ENCODE measurements around the gene LTBP3. TPM values are rescaled to one million over a fixed set of nuclear protein-coding genes. Genes with fewer than 3 reads are reported as not detected.
A peak's percentile ranks its signal among the peaks of the same experiment; 100 is the strongest.

The LTBP3 gene
- total and polyA plus RNA-seq, 2 of the 13 experiments (the other 11 are each of a cell fraction or from before 2014, with no cell fraction given), result 12.2 to 68.1 TPM

DNA sequence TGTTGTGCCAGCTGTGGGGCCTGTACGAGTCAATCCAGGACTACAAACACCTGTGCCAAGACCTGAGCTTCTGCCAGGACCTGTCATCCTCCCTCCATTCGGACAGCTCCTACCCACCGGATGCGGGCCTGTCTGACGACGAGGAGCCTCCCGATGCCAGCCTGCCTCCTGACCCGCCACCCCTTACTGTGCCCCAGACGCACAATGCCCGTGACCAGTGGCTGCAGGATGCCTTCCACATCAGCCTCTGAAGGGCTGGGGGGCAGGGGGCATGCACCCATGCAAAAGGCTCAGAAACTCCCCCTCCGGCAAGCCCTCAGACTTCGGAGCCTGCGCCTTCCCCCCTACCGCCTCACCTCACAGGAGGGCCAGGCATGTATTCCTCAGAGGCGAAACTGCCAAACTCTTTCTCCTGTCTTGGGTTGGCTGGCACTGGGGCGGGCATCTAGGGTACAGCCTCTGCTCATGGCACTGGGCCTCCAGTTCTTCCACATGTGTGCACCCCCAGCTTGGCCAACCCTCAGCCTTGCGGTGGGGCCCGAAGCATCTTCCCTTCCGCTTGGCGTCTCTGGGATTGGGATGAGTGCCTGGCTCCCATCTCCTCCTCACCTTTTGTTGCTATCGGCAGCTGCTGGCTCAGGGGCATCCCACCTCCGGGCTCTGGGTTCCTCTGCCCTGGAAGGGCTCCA, 15.4 kb upstream of the LTBP3 start:
- Histone ChIP-seq H3K27ac (ENCODE audit: extremely low read length, insufficient read depth, low read length) (no peak overlapping the region), H2AFZ (ENCODE audit: low read length) (no peak overlapping the region), H3K4me2 (ENCODE audit: low read depth, low read length) (no peak overlapping the region), H4K20me1 (ENCODE audit: insufficient read depth, low read length) (no peaks in the 10 kb centered on the region; the same call in 1 of the 2 replicates), H3K9me3 (ENCODE audit: low read length) (no peaks in the 10 kb centered on the region), H3K27me3 (ENCODE audit: control insufficient read depth in 1 of 2, insufficient read depth in 2 of 2, low read length in 2 of 2) (no peaks in the 10 kb centered on the region; a peak in 1 of 5 replicates), H3K9ac (ENCODE audit: insufficient read depth, low read depth, low read length) (no peak overlapping the region), H3K4me1 (ENCODE audit: insufficient read depth, low read length) (peaks cover 63% of the 10 kb centered on the region), H3K36me3 (replicated peaks in 1 of 2; ENCODE audit: control insufficient read depth in 1 of 2, insufficient read depth in 2 of 2, low read length in 2 of 2) (peaks cover 3 to 5% of the 10 kb centered on the region in 2 experiments; a peak in 2 of 5 replicates), H3K4me3 (replicated peaks in 1 of 3; ENCODE audit: insufficient read depth in 1 of 3, low read depth in 2 of 3, low read length in 3 of 3) (peak overlapping the region in 1 of 3 experiments; percentile 77; a peak in 1 of 6 replicates), H3K79me2 (ENCODE audit: insufficient read depth, low read length) (peaks cover 25% of the 10 kb centered on the region)
- POLR2A ChIA-PET, result interaction anchor here (1.8 kb wide), 1 partner anchor 13 kb away, joined by 8 read pairs; no protein-coding TSS in a partner anchor
- ATAC-seq, result no peak
- intact Hi-C loops (cut with micrococcal nuclease; ENCODE audit: unreplicated experiment) (no loop called here), in situ Hi-C loops (cut with HindIII; ENCODE audit: extremely low pct_ligation_motif_present, low pct_unique_long_range_greater_than_20kb) (no loop called here)
- 96% methylated on average over 19 of the region's 22 CpGs for WGBS (ENCODE audit: low lambda C conversion rate)
- no peak for DNase-seq (ENCODE audit: low spot score)
- CTCF ChIA-PET (ENCODE audit: low intra/inter-chr PET ratio, low total read pairs), result interaction anchor here (1.8 kb wide), 1 partner anchor 15 kb away, joined by 16 read pairs; no protein-coding TSS in a partner anchor
- FAIRE-seq, result no peak
- no TSS peak for BruUV-seq (replicated peaks)
- no peak for TF ChIP-seq ZNF17 (CRISPR knock-in tag; IDR thresholded peaks at IDR 0.05)
- TF ChIP-seq, protein P1, sequence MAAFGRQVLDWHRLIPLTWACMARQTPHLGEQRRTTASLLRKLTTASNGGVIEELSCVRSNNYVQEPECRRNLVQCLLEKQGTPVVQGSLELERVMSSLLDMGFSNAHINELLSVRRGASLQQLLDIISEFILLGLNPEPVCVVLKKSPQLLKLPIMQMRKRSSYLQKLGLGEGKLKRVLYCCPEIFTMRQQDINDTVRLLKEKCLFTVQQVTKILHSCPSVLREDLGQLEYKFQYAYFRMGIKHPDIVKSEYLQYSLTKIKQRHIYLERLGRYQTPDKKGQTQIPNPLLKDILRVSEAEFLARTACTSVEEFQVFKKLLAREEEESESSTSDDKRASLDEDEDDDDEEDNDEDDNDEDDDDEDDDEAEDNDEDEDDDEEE (CRISPR knock-in tag; IDR thresholded peaks at IDR 0.05), result 0 out of 2 replicates have a peak, but pooled peaks have one; percentile 27
- TF ChIP-seq SP2 (CRISPR knock-in tag; IDR thresholded peaks at IDR 0.05), result no peak
- TF ChIP-seq NFIC (IDR thresholded peaks at IDR 0.05; ENCODE audit: low read length), result no peak
- no peak for TF ChIP-seq ZNF572 (CRISPR knock-in tag; IDR thresholded peaks at IDR 0.05)
- TF ChIP-seq, protein P2, sequence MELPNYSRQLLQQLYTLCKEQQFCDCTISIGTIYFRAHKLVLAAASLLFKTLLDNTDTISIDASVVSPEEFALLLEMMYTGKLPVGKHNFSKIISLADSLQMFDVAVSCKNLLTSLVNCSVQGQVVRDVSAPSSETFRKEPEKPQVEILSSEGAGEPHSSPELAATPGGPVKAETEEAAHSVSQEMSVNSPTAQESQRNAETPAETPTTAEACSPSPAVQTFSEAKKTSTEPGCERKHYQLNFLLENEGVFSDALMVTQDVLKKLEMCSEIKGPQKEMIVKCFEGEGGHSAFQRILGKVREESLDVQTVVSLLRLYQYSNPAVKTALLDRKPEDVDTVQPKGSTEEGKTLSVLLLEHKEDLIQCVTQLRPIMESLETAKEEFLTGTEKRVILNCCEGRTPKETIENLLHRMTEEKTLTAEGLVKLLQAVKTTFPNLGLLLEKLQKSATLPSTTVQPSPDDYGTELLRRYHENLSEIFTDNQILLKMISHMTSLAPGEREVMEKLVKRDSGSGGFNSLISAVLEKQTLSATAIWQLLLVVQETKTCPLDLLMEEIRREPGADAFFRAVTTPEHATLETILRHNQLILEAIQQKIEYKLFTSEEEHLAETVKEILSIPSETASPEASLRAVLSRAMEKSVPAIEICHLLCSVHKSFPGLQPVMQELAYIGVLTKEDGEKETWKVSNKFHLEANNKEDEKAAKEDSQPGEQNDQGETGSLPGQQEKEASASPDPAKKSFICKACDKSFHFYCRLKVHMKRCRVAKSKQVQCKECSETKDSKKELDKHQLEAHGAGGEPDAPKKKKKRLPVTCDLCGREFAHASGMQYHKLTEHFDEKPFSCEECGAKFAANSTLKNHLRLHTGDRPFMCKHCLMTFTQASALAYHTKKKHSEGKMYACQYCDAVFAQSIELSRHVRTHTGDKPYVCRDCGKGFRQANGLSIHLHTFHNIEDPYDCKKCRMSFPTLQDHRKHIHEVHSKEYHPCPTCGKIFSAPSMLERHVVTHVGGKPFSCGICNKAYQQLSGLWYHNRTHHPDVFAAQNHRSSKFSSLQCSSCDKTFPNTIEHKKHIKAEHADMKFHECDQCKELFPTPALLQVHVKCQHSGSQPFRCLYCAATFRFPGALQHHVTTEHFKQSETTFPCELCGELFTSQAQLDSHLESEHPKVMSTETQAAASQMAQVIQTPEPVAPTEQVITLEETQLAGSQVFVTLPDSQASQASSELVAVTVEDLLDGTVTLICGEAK (IDR thresholded peaks at IDR 0.05), result no peak
- TF ChIP-seq, protein P2 (CRISPR knock-in tag; IDR thresholded peaks at IDR 0.05), result no peak
- no peak for TF ChIP-seq MTF2 (CRISPR knock-in tag; IDR thresholded peaks at IDR 0.05; ENCODE audit: borderline replicate concordance)
- TF ChIP-seq AKAP8 (CRISPR knock-in tag; IDR thresholded peaks at IDR 0.05), result no peak
